Loucy (cell line): ENCODE measurements around the gene HSDL1.

Experiments
- H2AFZ ChIP-seq: fragments of 200-600 bp; sonication (generic); 2 replicates; pipeline ENCODE4 v1.6.0; 2016; ENCODE audit warnings: antibody characterized with exemption, mild to moderate bottlenecking, low read length, moderate library complexity
- H3F3A ChIP-seq: fragments of 200-600 bp; 2 replicates; pipeline ENCODE4 v1.6.0; 2016; ENCODE audit warnings: antibody characterized with exemption, low read depth, mild to moderate bottlenecking
- H3K27me3 ChIP-seq: fragments of 200-600 bp; sonication (generic); 2 replicates; pipeline ENCODE4 v1.6.1; 2014; ENCODE audit warnings: low read length, mild to moderate bottlenecking; ENCODE audit not compliant: insufficient read depth, poor library complexity, severe bottlenecking
- H3K36me3 ChIP-seq: fragments of 200-600 bp; sonication (generic); 2 replicates; pipeline ENCODE4 v1.6.1; 2016; ENCODE audit warnings: low read length; ENCODE audit not compliant: insufficient read depth
- H3K4me1 ChIP-seq: fragments of 200-600 bp; sonication (generic); 2 replicates; pipeline ENCODE4 v1.5.1; 2014; ENCODE audit warnings: low read length, mild to moderate bottlenecking; ENCODE audit not compliant: insufficient read depth, poor library complexity, severe bottlenecking
- H3K4me2 ChIP-seq: fragments of 200-600 bp; sonication (generic); 2 replicates; pipeline ENCODE4 v1.6.0; 2014; ENCODE audit warnings: antibody characterized with exemption, low read length, low read depth, mild to moderate bottlenecking; ENCODE audit not compliant: poor library complexity, severe bottlenecking
- H3K4me3 ChIP-seq: fragments of 200-600 bp; sonication (generic); 2 replicates; pipeline ENCODE4 v1.5.1; 2014; ENCODE audit warnings: low read length, mild to moderate bottlenecking, mixed read lengths; ENCODE audit not compliant: poor library complexity, severe bottlenecking
- H3K79me2 ChIP-seq: fragments of 200-600 bp; sonication (generic); 2 replicates; pipeline ENCODE4 v1.6.1; 2014; ENCODE audit warnings: low read length; ENCODE audit not compliant: insufficient read depth
- H3K9ac ChIP-seq: fragments of 200-600 bp; sonication (generic); 2 replicates; pipeline ENCODE4 v1.6.0; 2014; ENCODE audit warnings: mild to moderate bottlenecking, low read depth, low read length, moderate library complexity; ENCODE audit not compliant: poor library complexity, severe bottlenecking
- H3K9me2 ChIP-seq: fragments of 200-600 bp; sonication (generic); replicated peaks from 2 replicates; pipeline ENCODE4 v1.6.1; 2016; ENCODE audit warnings: low read depth, low read length, mixed read lengths
- H3K9me3 ChIP-seq: fragments of 200-600 bp; sonication (generic); 2 replicates; pipeline ENCODE4 v1.6.1; 2014; ENCODE audit warnings: mild to moderate bottlenecking, antibody characterized with exemption, low read length, low read depth; ENCODE audit not compliant: insufficient read depth
- H4K20me1 ChIP-seq: fragments of 200-600 bp; sonication (generic); 2 replicates; pipeline ENCODE4 v1.6.0; 2014; ENCODE audit warnings: antibody characterized with exemption, low read length, mild to moderate bottlenecking; ENCODE audit not compliant: insufficient read depth, poor library complexity, severe bottlenecking
- EZH2phosphoT487 ChIP-seq: fragments of 200-600 bp; IDR thresholded peaks from 2 replicates; pipeline ENCODE4 v1.6.1; 2018; ENCODE audit warnings: antibody characterized with exemption, mild to moderate bottlenecking, moderate library complexity, borderline replicate concordance
- TF ChIP-seq, protein P1 (sequence below): fragments of 200-600 bp; sonication (generic); conservative IDR thresholded peaks from 2 replicates; pipeline ENCODE4 v1.5.1; 2014; ENCODE audit warnings: mild to moderate bottlenecking, antibody characterized with exemption, low read length

The HSDL1 gene

DNA sequence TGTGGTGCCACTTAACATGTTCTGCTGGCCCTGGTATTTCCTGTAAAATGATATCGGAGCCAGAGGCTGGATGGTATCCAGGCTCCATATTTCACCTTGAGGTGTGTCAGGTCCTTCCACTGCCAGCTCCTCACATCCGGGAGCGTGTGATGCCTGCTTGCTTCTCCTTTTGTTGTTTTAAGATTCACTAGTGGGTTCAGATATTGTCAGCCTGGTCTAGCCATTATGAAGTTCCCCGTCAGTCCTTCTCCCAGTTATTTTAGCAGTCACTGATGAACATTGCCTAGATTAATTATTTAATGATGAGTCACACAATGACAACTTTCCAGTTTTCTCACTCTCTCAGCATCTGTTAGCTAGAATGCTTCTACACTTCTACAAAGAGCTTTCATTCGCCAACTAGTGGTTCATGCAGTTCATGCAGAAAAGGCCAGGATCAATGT, 11.4 kb upstream of the HSDL1 start:
- no peaks in the 10 kb centered on the region for H3K36me3 ChIP-seq
- no peak for TF ChIP-seq EZH2phosphoT487
- TF ChIP-seq, protein P1, sequence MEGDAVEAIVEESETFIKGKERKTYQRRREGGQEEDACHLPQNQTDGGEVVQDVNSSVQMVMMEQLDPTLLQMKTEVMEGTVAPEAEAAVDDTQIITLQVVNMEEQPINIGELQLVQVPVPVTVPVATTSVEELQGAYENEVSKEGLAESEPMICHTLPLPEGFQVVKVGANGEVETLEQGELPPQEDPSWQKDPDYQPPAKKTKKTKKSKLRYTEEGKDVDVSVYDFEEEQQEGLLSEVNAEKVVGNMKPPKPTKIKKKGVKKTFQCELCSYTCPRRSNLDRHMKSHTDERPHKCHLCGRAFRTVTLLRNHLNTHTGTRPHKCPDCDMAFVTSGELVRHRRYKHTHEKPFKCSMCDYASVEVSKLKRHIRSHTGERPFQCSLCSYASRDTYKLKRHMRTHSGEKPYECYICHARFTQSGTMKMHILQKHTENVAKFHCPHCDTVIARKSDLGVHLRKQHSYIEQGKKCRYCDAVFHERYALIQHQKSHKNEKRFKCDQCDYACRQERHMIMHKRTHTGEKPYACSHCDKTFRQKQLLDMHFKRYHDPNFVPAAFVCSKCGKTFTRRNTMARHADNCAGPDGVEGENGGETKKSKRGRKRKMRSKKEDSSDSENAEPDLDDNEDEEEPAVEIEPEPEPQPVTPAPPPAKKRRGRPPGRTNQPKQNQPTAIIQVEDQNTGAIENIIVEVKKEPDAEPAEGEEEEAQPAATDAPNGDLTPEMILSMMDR: peak; percentile 40; the same call in 1 of the 2 replicates
- H3K4me1 ChIP-seq: no peaks in the 10 kb centered on the region
- no peak overlapping the region for H3K4me3 ChIP-seq
- H3K79me2 ChIP-seq: no peaks in the 10 kb centered on the region
- no peaks in the 10 kb centered on the region for H3F3A ChIP-seq
- H3K27me3 ChIP-seq: no peaks in the 10 kb centered on the region
- H3K9me2 ChIP-seq: no peaks in the 10 kb centered on the region
- no peak overlapping the region for H2AFZ ChIP-seq
- no peak overlapping the region for H3K9ac ChIP-seq
- H3K9me3 ChIP-seq: no peaks in the 10 kb centered on the region
- H4K20me1 ChIP-seq: no peaks in the 10 kb centered on the region
- no peak overlapping the region for H3K4me2 ChIP-seq

DNA sequence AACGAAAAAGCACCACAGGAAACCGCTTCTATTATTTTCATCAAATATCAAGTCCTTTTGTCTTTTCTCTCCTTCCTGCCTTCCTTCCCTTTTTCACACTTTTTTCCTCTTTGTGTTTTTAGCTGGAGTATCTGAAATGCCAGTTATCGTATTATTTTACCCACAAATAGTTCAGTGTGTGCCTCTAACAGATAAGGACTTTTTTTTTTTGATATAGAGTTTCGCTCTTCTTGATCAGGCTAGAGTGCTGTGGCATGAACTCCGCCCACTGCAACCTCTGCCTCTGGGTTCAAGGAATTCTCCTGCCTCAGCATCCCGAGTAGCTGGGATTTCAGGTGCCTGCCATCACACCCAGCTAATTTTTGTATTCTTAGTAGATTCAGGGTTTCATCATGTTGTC, 10.8 kb upstream of the HSDL1 start:
- Histone ChIP-seq H4K20me1 (no peaks in the 10 kb centered on the region), H3K27me3 (no peaks in the 10 kb centered on the region), H3K4me1 (no peaks in the 10 kb centered on the region), H3K9me3 (no peaks in the 10 kb centered on the region), H3K9me2 (no peaks in the 10 kb centered on the region), H3K4me3 (no peak overlapping the region), H3K4me2 (no peak overlapping the region), H3F3A (no peaks in the 10 kb centered on the region), H3K79me2 (no peaks in the 10 kb centered on the region), H3K36me3 (no peaks in the 10 kb centered on the region), H2AFZ (no peak overlapping the region), H3K9ac (no peak overlapping the region)
- TF ChIP-seq, protein P1: no peak
- no peak for TF ChIP-seq EZH2phosphoT487

DNA sequence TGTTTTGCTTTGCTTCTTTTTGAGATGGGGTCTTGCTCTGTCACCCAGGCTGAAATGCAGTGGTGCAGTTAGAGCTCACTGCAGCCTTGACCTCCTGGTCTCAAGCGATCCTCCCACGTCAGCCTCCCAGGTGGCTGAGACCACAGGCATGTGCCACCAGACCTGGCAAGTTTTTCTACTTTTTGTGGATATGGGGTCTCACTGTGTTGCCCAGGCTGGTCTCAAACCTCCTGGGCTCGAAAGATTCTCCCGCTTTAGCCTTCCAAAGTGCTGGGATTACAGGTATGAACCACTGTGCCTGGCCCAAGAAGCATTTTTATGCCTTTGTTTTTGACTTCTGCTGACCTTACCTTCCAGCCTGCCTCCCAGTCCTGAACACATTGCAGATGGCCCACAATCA, 10.2 kb upstream of the HSDL1 start:
- TF ChIP-seq EZH2phosphoT487: no peak
- TF ChIP-seq, protein P1: no peak
- Histone ChIP-seq H3K9ac (no peak overlapping the region), H3K4me1 (no peaks in the 10 kb centered on the region), H4K20me1 (no peaks in the 10 kb centered on the region), H3K9me2 (no peaks in the 10 kb centered on the region), H3K36me3 (no peaks in the 10 kb centered on the region), H3K4me2 (no peak overlapping the region), H3K4me3 (no peak overlapping the region), H3K27me3 (no peaks in the 10 kb centered on the region), H2AFZ (no peak overlapping the region), H3K79me2 (no peaks in the 10 kb centered on the region), H3K9me3 (no peaks in the 10 kb centered on the region), H3F3A (no peaks in the 10 kb centered on the region)
